ENCODE data around the gene IL2RA. TPM values are rescaled to one million over a fixed set of nuclear protein-coding genes. Genes with fewer than 3 reads are reported as not detected.

IL2RA gene
- total and polyA plus RNA-seq, 2 experiments from 2014 or later, result not detected

DNA sequence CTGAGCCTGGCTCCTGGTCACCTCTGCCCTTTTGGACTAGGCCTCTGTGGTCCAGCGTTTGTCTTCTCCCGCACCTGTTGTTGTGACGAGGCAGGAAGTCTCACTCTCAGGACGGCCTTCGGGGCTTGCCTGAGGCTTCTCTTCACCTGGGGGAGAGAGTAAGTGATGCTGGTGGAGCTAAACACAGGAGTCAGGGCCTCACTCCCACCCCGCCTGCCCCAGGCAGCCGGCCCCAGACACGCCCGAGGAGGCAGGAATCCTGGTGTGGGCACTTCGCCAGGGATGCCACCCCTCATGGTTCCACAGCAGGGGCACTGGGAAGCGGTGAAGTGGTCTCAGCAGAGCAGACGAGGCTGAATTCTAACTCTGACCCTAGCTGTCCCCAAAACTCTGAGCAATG lies 42.4 kb downstream of the IL2RA start (continued):
- TF ChIP-seq, protein P1, sequence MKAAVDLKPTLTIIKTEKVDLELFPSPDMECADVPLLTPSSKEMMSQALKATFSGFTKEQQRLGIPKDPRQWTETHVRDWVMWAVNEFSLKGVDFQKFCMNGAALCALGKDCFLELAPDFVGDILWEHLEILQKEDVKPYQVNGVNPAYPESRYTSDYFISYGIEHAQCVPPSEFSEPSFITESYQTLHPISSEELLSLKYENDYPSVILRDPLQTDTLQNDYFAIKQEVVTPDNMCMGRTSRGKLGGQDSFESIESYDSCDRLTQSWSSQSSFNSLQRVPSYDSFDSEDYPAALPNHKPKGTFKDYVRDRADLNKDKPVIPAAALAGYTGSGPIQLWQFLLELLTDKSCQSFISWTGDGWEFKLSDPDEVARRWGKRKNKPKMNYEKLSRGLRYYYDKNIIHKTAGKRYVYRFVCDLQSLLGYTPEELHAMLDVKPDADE (IDR thresholded peaks at IDR 0.05), result no peak
- TF ChIP-seq JUNB (IDR thresholded peaks at IDR 0.05; ENCODE audit: unreplicated experiment) (no peak), ZNF331 (CRISPR knock-in tag; IDR thresholded peaks at IDR 0.05; ENCODE audit: low read depth) (no peak)
- TF ChIP-seq, protein P2, sequence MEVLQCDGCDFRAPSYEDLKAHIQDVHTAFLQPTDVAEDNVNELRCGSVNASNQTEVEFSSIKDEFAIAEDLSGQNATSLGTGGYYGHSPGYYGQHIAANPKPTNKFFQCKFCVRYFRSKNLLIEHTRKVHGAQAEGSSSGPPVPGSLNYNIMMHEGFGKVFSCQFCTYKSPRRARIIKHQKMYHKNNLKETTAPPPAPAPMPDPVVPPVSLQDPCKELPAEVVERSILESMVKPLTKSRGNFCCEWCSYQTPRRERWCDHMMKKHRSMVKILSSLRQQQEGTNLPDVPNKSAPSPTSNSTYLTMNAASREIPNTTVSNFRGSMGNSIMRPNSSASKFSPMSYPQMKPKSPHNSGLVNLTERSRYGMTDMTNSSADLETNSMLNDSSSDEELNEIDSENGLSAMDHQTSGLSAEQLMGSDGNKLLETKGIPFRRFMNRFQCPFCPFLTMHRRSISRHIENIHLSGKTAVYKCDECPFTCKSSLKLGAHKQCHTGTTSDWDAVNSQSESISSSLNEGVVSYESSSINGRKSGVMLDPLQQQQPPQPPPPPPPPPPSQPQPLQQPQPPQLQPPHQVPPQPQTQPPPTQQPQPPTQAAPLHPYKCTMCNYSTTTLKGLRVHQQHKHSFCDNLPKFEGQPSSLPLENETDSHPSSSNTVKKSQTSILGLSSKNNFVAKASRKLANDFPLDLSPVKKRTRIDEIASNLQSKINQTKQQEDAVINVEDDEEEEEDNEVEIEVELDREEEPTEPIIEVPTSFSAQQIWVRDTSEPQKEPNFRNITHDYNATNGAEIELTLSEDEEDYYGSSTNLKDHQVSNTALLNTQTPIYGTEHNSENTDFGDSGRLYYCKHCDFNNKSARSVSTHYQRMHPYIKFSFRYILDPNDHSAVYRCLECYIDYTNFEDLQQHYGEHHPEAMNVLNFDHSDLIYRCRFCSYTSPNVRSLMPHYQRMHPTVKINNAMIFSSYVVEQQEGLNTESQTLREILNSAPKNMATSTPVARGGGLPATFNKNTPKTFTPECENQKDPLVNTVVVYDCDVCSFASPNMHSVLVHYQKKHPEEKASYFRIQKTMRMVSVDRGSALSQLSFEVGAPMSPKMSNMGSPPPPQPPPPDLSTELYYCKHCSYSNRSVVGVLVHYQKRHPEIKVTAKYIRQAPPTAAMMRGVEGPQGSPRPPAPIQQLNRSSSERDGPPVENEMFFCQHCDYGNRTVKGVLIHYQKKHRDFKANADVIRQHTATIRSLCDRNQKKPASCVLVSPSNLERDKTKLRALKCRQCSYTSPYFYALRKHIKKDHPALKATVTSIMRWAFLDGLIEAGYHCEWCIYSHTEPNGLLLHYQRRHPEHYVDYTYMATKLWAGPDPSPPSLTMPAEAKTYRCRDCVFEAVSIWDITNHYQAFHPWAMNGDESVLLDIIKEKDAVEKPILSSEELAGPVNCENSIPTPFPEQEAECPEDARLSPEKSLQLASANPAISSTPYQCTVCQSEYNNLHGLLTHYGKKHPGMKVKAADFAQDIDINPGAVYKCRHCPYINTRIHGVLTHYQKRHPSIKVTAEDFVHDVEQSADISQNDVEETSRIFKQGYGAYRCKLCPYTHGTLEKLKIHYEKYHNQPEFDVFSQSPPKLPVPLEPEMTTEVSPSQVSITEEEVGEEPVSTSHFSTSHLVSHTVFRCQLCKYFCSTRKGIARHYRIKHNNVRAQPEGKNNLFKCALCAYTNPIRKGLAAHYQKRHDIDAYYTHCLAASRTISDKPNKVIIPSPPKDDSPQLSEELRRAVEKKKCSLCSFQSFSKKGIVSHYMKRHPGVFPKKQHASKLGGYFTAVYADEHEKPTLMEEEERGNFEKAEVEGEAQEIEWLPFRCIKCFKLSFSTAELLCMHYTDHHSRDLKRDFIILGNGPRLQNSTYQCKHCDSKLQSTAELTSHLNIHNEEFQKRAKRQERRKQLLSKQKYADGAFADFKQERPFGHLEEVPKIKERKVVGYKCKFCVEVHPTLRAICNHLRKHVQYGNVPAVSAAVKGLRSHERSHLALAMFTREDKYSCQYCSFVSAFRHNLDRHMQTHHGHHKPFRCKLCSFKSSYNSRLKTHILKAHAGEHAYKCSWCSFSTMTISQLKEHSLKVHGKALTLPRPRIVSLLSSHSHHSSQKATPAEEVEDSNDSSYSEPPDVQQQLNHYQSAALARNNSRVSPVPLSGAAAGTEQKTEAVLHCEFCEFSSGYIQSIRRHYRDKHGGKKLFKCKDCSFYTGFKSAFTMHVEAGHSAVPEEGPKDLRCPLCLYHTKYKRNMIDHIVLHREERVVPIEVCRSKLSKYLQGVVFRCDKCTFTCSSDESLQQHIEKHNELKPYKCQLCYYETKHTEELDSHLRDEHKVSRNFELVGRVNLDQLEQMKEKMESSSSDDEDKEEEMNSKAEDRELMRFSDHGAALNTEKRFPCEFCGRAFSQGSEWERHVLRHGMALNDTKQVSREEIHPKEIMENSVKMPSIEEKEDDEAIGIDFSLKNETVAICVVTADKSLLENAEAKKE (CRISPR knock-in tag; IDR thresholded peaks at IDR 0.05), result no peak

DNA sequence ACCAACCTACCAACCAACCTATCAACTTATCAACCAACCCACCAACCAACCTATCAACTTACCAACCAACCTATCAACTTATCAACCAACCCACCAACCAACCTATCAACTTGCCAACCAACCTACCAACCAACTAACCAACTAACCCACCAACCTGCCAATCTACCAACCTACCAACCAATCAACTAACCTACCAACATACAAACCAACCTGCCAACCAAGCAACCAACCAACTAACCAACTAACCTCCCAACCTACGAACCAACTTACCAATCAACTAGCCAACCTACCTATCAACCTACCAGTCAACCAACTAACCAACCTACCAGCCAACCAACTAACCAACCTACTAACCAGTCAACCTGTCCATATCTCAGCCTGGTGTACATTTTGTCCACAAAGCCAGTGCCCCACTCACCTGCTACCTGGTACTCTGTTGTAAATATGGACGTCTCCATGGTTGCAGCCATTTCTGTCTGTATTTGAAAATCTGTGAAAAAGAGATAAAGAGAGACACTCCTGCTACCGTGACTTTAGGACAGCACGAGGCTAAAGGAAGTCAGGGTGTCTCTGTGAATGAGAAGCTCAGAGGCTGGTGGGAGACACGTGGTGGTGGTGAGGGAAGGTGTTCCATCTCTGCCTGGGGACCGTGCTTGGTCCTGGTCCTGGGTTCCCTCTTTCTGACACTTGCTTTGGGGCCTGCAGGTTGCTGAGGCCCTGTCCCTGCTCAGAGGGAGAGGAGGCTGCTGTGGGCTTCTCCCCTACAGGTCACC lies 43.0 kb downstream of the IL2RA start:
- H3K9me2 ChIP-seq (ENCODE audit: insufficient read depth), result no peaks in the 10 kb centered on the region
- Mint-ChIP-seq H3K4me3 (no peak overlapping the region), H3K27me3 (ENCODE audit: insufficient read depth, low read depth, poor library complexity) (peaks cover 6% of the 10 kb centered on the region), H3K9me3 (no peaks in the 10 kb centered on the region), H3K4me1 (peaks cover under 1% of the 10 kb centered on the region; the same call in 1 of the 3 replicates), H3K36me3 (ENCODE audit: low read depth) (no peaks in the 10 kb centered on the region), H3K27ac (no peak overlapping the region)
- no peak overlapping the region for H2AFZ ChIP-seq
- no peaks in the 10 kb centered on the region for H3K4me1 ChIP-seq (ENCODE audit: insufficient read depth)
- H3F3A ChIP-seq (replicated peaks; ENCODE audit: low read depth), result no peaks in the 10 kb centered on the region
- no peak overlapping the region for H3K4me2 ChIP-seq
- no peak overlapping the region for H3K27ac ChIP-seq (ENCODE audit: low read depth)
- no peak for ATAC-seq
- no peaks in the 10 kb centered on the region for H3K27me3 ChIP-seq (ENCODE audit: insufficient read depth)
- DNase-seq (ENCODE audit: low spot score), result no peak
- no peaks in the 10 kb centered on the region for H4K20me1 ChIP-seq (replicated peaks; ENCODE audit: insufficient read depth)
- TF ChIP-seq CREB1 (CRISPR knock-in tag; IDR thresholded peaks at IDR 0.05; ENCODE audit: low read depth) (no peak), POLR2AphosphoS5 (IDR thresholded peaks at IDR 0.05; ENCODE audit: low read depth) (no peak), ZNF114 (CRISPR knock-in tag; IDR thresholded peaks at IDR 0.05) (no peak)
- H3K36me3 ChIP-seq (ENCODE audit: insufficient read depth), result no peaks in the 10 kb centered on the region
- no peaks in the 10 kb centered on the region for H3K79me2 ChIP-seq (replicated peaks; ENCODE audit: insufficient read depth)
- no peak overlapping the region for H3K4me3 ChIP-seq

All from GM23338 (cell line).